Liver (tissue), 3 donors: Measurements from ENCODE around the gene AIG1.

Source experiments
- CTCF ChIP-seq: fragments of 150-350 bp; IDR thresholded peaks from 2 replicates; pipeline ENCODE4 v1.5.1; 2017; ENCODE audit warnings: improper control_type of control experiment, low read depth, low read length; ENCODE audit not compliant: missing input control
- GABPA ChIP-seq, 2 donors: IDR thresholded peaks in 1 of 2; conservative IDR thresholded peaks in 1 of 2; 2 replicates each; pipeline ENCODE4 v1.6.1; 2016; ENCODE audit warnings: antibody characterized with exemption in 2 of 2, mild to moderate bottlenecking in 1 of 2, moderate library complexity in 1 of 2
- JUND ChIP-seq, 2 donors: IDR thresholded peaks; 2 replicates each; pipeline ENCODE4 v1.6.1; 2016; ENCODE audit warnings: antibody characterized with exemption in 2 of 2
- TAF1 ChIP-seq: conservative IDR thresholded peaks from 2 replicates; pipeline ENCODE4 v1.6.1; 2016; ENCODE audit warnings: antibody characterized with exemption, mild to moderate bottlenecking
- YY1 ChIP-seq: IDR thresholded peaks from 2 replicates; pipeline ENCODE4 v1.6.1; 2016; ENCODE audit warnings: antibody characterized with exemption, mild to moderate bottlenecking
- TF ChIP-seq, protein P1 (sequence below): IDR thresholded peaks from 2 replicates; pipeline ENCODE4 v1.6.1; 2016; ENCODE audit warnings: antibody characterized with exemption
- TF ChIP-seq, protein P2 (sequence below): IDR thresholded peaks from 2 replicates; pipeline ENCODE4 v1.6.1; 2016; ENCODE audit warnings: antibody characterized with exemption
- TF ChIP-seq, protein P3 (sequence below): IDR thresholded peaks from 2 replicates; pipeline ENCODE4 v1.6.1; 2016; ENCODE audit warnings: antibody characterized with exemption, mild to moderate bottlenecking
- donor health status: healthy.
- donor health status: healthy.

DNA sequence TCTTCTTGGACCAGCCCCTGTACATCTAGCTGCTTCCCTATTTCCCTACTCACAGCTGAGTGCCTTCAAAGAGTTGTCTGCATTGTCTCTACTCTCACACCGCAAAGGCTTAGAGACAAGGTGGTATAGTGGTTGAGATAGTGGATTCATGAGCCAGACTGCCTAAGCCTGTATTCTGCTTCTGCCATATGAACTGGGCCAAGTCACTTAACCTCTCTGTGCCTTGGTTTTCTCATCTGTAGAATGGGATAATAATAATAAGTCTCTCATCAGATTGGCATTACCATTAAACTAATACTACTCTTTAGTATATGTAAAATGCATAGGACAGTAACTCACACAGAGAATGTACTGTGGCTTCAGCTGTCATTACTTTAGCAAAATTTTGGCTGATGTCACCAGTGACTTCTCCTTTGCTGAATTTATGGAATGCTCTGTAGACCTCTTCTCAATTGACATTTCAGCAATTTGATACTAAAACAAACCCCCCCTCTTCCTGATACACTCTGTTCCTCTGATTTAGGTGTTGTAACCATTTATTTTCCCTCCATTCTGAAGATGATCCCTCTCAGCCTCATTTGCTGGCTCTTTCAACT lies 233.7 kb downstream of the AIG1 start:
- TF ChIP-seq CTCF = no peak
- TF ChIP-seq, protein P1, sequence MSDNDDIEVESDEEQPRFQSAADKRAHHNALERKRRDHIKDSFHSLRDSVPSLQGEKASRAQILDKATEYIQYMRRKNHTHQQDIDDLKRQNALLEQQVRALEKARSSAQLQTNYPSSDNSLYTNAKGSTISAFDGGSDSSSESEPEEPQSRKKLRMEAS = no peak
- no peak for TF ChIP-seq GABPA (IDR thresholded peaks at IDR 0.05 in 1 of 2, conservative IDR thresholded peaks at IDR 0.05 in 1 of 2)
- TF ChIP-seq, protein P2, sequence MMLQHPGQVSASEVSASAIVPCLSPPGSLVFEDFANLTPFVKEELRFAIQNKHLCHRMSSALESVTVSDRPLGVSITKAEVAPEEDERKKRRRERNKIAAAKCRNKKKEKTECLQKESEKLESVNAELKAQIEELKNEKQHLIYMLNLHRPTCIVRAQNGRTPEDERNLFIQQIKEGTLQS = no peak
- TF ChIP-seq TAF1 = no peak
- TF ChIP-seq JUND (IDR thresholded peaks at IDR 0.05) = no peak
- TF ChIP-seq, protein P3, sequence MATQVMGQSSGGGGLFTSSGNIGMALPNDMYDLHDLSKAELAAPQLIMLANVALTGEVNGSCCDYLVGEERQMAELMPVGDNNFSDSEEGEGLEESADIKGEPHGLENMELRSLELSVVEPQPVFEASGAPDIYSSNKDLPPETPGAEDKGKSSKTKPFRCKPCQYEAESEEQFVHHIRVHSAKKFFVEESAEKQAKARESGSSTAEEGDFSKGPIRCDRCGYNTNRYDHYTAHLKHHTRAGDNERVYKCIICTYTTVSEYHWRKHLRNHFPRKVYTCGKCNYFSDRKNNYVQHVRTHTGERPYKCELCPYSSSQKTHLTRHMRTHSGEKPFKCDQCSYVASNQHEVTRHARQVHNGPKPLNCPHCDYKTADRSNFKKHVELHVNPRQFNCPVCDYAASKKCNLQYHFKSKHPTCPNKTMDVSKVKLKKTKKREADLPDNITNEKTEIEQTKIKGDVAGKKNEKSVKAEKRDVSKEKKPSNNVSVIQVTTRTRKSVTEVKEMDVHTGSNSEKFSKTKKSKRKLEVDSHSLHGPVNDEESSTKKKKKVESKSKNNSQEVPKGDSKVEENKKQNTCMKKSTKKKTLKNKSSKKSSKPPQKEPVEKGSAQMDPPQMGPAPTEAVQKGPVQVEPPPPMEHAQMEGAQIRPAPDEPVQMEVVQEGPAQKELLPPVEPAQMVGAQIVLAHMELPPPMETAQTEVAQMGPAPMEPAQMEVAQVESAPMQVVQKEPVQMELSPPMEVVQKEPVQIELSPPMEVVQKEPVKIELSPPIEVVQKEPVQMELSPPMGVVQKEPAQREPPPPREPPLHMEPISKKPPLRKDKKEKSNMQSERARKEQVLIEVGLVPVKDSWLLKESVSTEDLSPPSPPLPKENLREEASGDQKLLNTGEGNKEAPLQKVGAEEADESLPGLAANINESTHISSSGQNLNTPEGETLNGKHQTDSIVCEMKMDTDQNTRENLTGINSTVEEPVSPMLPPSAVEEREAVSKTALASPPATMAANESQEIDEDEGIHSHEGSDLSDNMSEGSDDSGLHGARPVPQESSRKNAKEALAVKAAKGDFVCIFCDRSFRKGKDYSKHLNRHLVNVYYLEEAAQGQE = no peak
- TF ChIP-seq YY1 = no peak
